ENCODE data around the gene ANKRD39. TPM values are rescaled to one million over a fixed set of nuclear protein-coding genes. Genes with fewer than 3 reads are reported as not detected.
"Not testable (repeated sequence)": the region's sequence is repeated elsewhere in the genome, so short reads cannot be mapped to it uniquely, and the experiment has no call there.

Gene ANKRD39
- polyA plus RNA-seq, 3 donors: 6.2 to 8.6 (median 8.2) TPM

GRCh38 chr2:96805946-96806345 lies 51.9 kb downstream of the ANKRD39 start:
- DNase-seq (ENCODE audit: extremely low read depth in 1 of 11, low read depth in 9 of 11, low spot score in 4 of 11): not testable (repeated sequence)

- no peak for DNase-seq (ENCODE audit: extremely low read depth in 1 of 11, low read depth in 9 of 11, low spot score in 4 of 11)
Observed at GRCh38 chr2:96804986-96805385, 52.8 kb downstream of the ANKRD39 start.

DNA sequence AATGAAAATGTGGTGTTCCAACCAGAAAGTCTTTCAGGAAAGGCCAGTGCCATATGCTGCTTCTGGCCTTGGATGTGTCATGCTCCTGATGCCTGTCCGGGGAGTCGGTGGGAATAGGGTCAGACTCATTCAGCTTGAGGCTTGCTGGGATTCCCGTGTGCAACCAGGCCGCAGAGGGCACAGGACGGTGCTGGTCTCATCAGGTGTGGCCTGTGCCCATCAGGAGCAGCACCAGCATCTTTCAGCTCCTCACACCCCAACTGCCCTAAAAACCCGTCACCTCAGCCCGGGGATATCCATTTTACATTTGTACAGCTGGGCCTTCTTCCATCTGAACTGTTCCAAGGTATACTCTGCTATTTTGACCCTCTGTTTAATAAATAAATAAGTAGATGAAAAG lies 55.1 kb downstream of the ANKRD39 start:
- DNase-seq (ENCODE audit: extremely low read depth in 1 of 11, low read depth in 9 of 11, low spot score in 4 of 11): no peak

GRCh38 chr2:96801786-96802595 lies 55.8 kb downstream of the ANKRD39 start:
- no peak for DNase-seq (ENCODE audit: extremely low read depth in 1 of 11, low read depth in 9 of 11, low spot score in 4 of 11)

DNA sequence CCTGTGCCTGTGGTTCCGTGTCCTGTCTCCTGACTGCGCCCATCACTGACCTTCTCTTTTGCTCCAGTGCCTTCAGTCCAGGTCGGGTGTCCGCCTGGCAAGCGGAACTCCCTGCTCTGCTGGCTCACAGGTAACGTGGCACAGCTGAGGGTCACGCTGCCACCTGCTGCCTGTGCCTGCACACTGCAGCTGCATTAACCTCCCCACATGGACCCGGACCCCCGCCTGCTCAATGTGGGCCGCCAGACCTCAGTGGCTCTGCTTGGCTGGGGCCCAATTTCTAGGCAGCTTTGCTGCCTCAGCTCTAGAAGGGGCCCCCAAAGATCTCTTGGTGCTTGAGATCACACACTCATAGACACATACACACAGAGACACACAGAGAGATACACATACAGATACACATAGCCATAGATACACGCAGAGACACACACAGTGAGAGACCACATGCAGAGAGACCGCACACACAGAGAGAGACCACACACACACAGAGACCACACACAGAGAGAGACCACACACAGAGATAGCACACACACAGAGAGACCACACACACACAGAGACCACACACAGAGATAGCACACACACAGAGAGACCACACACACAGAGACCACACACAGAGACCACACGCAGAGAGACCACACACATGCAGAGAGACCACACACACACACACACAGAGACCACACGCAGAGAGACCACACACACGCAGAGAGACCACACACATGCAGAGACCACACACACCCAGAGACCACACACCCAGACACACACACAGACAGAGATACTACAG lies 56.6 kb downstream of the ANKRD39 start:
- peak in 4 of 11 donors; percentile 51 to 62 (median 56) for DNase-seq (ENCODE audit: extremely low read depth in 1 of 11, low read depth in 9 of 11, low spot score in 4 of 11)

GRCh38 chr2:96800061-96801004 lies 57.5 kb downstream of the ANKRD39 start:
- no peak for DNase-seq (ENCODE audit: extremely low read depth in 1 of 11, low read depth in 9 of 11, low spot score in 4 of 11)

GRCh38 chr2:96799623-96799935 lies 58.2 kb downstream of the ANKRD39 start:
- DNase-seq (ENCODE audit: extremely low read depth in 1 of 11, low read depth in 9 of 11, low spot score in 4 of 11): no peak

GRCh38 chr2:96798733-96799622 lies 58.8 kb downstream of the ANKRD39 start:
- no peak for DNase-seq (ENCODE audit: extremely low read depth in 1 of 11, low read depth in 9 of 11, low spot score in 4 of 11)

Other genes starting within 250 kb of the ANKRD39 start
- gene KANSL3, start 219.7 kb downstream of the ANKRD39 start, polyA plus RNA-seq (ENCODE audit: insufficient read length in 3 of 3): 10 to 100 TPM; 53.0 to 60.4 (median 53.9) TPM
- 1 to 10 TPM; 1.1 to 2.7 (median 1.1) TPM for gene FER1L5, start 215.3 kb downstream of the ANKRD39 start, polyA plus RNA-seq (ENCODE audit: insufficient read length in 3 of 3)
- gene LMAN2L, start 118.0 kb downstream of the ANKRD39 start, polyA plus RNA-seq (ENCODE audit: insufficient read length in 3 of 3): 10 to 100 TPM; 49.0 to 50.6 (median 50.1) TPM
- 10 to 100 TPM; 11.7 to 18.0 (median 12.3) TPM for gene CNNM4, start 97.1 kb downstream of the ANKRD39 start, polyA plus RNA-seq (ENCODE audit: insufficient read length in 3 of 3)
- gene CNNM3, start 41.7 kb downstream of the ANKRD39 start, polyA plus RNA-seq (ENCODE audit: insufficient read length in 3 of 3): 10 to 100 TPM; 29.5 to 39.5 (median 37.7) TPM
- gene ANKRD23, start 14.0 kb downstream of the ANKRD39 start, polyA plus RNA-seq (ENCODE audit: insufficient read length in 3 of 3): 1 to 10 TPM; 3.4 to 6.9 (median 4.2) TPM
- 10 to 100 TPM; 35.0 to 46.0 (median 44.8) TPM for gene SEMA4C, start 12.1 kb upstream of the ANKRD39 start, polyA plus RNA-seq (ENCODE audit: insufficient read length in 3 of 3)
- gene FAM178B, start 128.6 kb upstream of the ANKRD39 start, polyA plus RNA-seq (ENCODE audit: insufficient read length in 3 of 3): under 1 TPM; 0.34 to 0.54 (median 0.43) TPM
- 10 to 100 TPM; 26.3 to 31.8 (median 26.4) TPM for gene FAHD2B, start 236.9 kb upstream of the ANKRD39 start, polyA plus RNA-seq (ENCODE audit: insufficient read length in 3 of 3)